ENCODE measurements around the gene C9orf57. TPM values are rescaled to one million over a fixed set of nuclear protein-coding genes. Genes with fewer than 3 reads are reported as not detected.
"Not testable (repeated sequence)": the region's sequence is repeated elsewhere in the genome, so short reads cannot be mapped to it uniquely, and the experiment has no call there.

Gene C9orf57, protein sequence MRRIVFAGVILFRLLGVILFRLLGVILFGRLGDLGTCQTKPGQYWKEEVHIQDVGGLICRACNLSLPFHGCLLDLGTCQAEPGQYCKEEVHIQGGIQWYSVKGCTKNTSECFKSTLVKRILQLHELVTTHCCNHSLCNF
- total RNA-seq = not detected

GRCh38 chr9:72060513-72060912, at the start of gene C9orf57:
C9orf57 (minus strand) TSS chr9:72060613; CDS start chr9:72059331, 1,282 bp downstream.
- DNase-seq (ENCODE audit: low spot score in 2 of 2) (no peak), ATAC-seq (no peak)
- H3K27ac Mint-ChIP-seq = no peak within 1 kb of the TSS
- no peaks in the 10 kb centered on the region for H3K9me3 Mint-ChIP-seq
- H3K36me3 Mint-ChIP-seq = no peaks in the 10 kb centered on the region

DNA sequence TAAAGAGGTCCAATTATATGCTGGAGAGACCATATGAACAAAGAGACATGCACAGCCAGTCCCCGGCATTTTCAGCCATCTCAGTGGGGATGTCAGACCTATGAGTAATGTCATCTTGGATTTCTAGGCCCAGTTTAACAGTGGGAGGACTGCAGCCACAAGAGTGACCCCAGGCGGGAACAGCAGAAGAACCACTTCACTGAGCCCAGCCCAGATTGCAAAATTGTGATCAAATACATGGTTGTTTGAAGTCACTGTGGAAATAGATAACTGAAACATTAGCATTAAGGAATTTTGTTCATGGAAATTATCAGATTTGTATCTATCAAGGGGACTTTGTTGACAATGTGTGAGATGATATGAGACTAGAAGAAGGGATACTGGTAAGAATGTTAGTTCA, 42.1 kb upstream of the C9orf57 start:
- peaks cover 0 to 4% of the 10 kb centered on the region in 2 donors for H3K9me3 Mint-ChIP-seq
- ATAC-seq (no peak), DNase-seq (ENCODE audit: low spot score in 2 of 2) (no peak)
- no peaks in the 10 kb centered on the region for H3K36me3 Mint-ChIP-seq
- no peak overlapping the region for H3K27ac Mint-ChIP-seq

GRCh38 chr9:72095520-72095919, 35.1 kb upstream of the C9orf57 start:
- H3K27ac Mint-ChIP-seq; H3K9me3 Mint-ChIP-seq; DNase-seq (ENCODE audit: low spot score in 2 of 2); H3K36me3 Mint-ChIP-seq; ATAC-seq: not testable (repeated sequence)

- H3K36me3 Mint-ChIP-seq = no peaks in the 10 kb centered on the region
- no peak overlapping the region for H3K27ac Mint-ChIP-seq
- H3K9me3 Mint-ChIP-seq = peaks cover 0 to 3% of the 10 kb centered on the region in 2 donors
- DNase-seq (ENCODE audit: low spot score in 2 of 2) (no peak), ATAC-seq (no peak)
Measured at GRCh38 chr9:72092820-72093219, 32.4 kb upstream of the C9orf57 start.

- Mint-ChIP-seq H3K9me3 (peaks cover 0 to 3% of the 10 kb centered on the region in 2 donors), H3K36me3 (no peaks in the 10 kb centered on the region), H3K27ac (no peak overlapping the region)
- DNase-seq (ENCODE audit: low spot score in 2 of 2) (no peak), ATAC-seq (no peak)
Measured at GRCh38 chr9:72089451-72090130, 29.2 kb upstream of the C9orf57 start.

DNA sequence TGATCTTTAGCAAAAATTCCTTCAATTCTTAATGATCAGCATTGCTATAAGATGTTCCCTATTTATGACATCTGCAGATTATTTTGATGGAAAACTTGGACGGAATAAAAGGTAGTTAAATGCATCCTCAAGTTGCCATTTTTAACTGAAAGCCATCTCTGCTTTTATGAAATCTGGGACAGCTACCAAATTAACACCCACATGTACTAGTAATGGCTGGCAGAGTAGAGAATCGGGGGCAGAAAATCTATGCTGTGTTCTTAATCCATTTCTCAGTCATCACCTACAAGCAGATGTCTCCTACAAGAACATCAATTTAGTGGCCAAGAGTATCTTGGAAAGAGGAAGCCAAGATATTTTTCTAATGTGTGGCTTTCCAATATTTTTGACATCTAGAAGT, 22.1 kb upstream of the C9orf57 start:
- Mint-ChIP-seq H3K36me3 (no peaks in the 10 kb centered on the region), H3K27ac (no peak overlapping the region), H3K9me3 (no peaks in the 10 kb centered on the region)
- DNase-seq (ENCODE audit: low spot score in 2 of 2) (no peak), ATAC-seq (no peak)

DNA sequence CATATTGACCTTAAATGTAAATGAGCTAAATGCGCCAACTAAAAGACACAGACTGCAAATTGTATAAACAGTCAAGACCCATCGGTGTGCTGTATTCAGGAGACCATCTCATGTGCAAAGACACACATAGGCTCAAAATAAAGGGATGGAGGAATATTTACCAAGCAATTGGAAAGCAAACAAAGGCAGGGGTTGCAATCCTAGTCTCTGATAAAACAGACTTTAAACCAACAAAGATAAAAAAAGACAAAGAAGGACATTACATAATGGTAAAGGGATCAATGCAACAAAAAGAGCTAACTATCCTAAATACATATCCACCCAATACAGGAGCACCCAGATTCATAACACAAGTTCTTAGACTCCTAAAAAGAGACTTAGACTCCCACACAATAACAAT, 14.3 kb upstream of the C9orf57 start:
- DNase-seq (ENCODE audit: low spot score in 2 of 2); H3K9me3 Mint-ChIP-seq; ATAC-seq; H3K27ac Mint-ChIP-seq; H3K36me3 Mint-ChIP-seq: not testable (repeated sequence)

DNA sequence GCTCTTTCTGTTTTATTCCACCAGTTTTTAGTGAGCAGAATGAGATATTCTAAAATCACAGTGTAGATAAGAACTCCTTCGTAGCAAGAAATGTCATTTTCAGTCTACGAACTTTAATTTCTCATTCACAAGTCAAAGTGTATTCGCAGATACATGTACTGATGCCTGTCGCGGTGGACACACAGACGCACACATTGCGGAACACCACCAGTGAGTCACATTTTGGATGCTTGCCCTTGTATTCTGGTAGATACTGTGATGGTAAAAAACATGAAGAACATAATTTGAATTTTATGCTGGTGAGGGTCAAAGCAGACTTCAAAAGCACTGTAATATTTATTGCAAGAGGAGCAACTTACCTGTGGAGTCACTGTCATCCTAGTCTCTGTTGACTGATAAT, 4.7 kb upstream of the C9orf57 start:
- Mint-ChIP-seq H3K9me3 (peaks cover 0 to 2% of the 10 kb centered on the region in 2 donors), H3K36me3 (no peaks in the 10 kb centered on the region), H3K27ac (no peak overlapping the region)
- ATAC-seq = no peak
- no peak for DNase-seq (ENCODE audit: low spot score in 2 of 2)

- Mint-ChIP-seq H3K36me3 (no peaks in the 10 kb centered on the region), H3K27ac (no peak overlapping the region), H3K9me3 (no peaks in the 10 kb centered on the region)
- ATAC-seq (no peak), DNase-seq (ENCODE audit: low spot score in 2 of 2) (no peak)
Measured at GRCh38 chr9:72052122-72052521, 8.3 kb downstream of the C9orf57 start.

DNA sequence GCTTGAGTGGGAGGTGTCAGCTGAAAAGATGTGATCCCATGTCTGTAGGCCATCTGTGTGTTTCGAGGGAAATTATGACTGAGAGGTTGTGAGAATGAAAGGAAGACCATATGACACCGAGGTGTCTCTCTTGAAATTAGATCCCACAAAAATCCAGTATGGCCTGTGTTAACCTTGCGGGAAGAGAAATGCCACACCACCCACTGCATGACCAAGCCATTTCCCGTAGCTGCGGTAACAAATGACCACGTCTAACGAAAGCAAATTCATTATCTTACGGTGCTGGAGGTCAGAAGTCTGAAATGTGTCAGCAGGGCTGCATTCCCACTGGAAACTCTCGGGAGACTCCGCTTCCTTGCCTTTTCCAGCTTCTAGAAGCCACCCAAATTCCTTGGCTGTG, 11.6 kb downstream of the C9orf57 start:
- H3K27ac Mint-ChIP-seq = no peak overlapping the region
- no peak for DNase-seq (ENCODE audit: low spot score in 2 of 2)
- no peaks in the 10 kb centered on the region for H3K36me3 Mint-ChIP-seq
- no peaks in the 10 kb centered on the region for H3K9me3 Mint-ChIP-seq
- ATAC-seq = no peak

- Mint-ChIP-seq H3K9me3 (no peaks in the 10 kb centered on the region), H3K27ac (no peak overlapping the region), H3K36me3 (no peaks in the 10 kb centered on the region)
- no peak for DNase-seq (ENCODE audit: low spot score in 2 of 2)
- no peak for ATAC-seq
Measured at GRCh38 chr9:72046630-72047456, 13.6 kb downstream of the C9orf57 start.

GRCh38 chr9:72044095-72044494, 16.3 kb downstream of the C9orf57 start:
- Mint-ChIP-seq H3K36me3 (no peaks in the 10 kb centered on the region), H3K9me3 (no peaks in the 10 kb centered on the region)
- no peak for DNase-seq (ENCODE audit: low spot score in 2 of 2)

DNA sequence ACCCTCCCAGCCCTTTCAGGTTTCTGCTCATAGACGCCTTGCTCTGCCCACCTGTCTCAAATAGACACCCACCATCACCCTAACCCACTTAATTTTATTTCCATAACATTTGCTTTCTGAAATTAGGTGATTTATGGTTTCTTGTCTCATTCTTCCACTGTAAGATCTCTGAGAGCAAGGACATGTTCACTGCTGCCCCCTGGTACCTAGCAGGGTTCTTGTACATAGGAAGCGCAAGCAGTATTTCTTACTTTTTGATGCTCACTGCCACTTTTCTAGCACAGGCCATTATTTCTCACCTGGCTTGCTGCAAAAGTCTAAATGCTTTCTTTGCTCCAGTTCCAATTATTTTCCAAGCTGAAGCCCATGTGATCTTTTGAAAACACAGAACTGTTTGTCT, 16.8 kb downstream of the C9orf57 start:
- no peak for DNase-seq (ENCODE audit: low spot score in 2 of 2)
- Mint-ChIP-seq H3K27ac (no peak overlapping the region), H3K9me3 (no peaks in the 10 kb centered on the region), H3K36me3 (no peaks in the 10 kb centered on the region)
- ATAC-seq = no peak

More at GRCh38 chr9:72044095-72044494, 16.3 kb downstream of the C9orf57 start:
- no peak for ATAC-seq
- no peak overlapping the region for H3K27ac Mint-ChIP-seq

DNA sequence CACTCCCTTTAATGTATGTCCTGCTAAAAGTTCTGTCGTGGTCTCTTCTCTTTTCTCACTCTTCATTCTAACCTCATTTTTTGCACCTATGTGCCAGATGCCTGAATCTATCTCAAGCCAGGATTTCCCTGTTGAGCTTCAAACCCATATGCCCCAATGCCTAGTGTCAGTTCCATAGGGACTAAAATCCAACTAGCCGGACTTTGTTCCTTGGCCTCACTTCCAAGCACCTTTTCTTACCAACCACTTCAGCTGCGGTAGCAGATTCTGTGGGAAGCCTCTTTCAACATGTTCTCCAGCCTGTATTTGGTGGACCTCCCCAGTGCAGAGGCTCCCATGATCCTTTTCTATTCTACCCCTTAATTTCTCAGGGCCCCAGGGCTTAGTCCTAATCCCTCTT, 17.5 kb downstream of the C9orf57 start:
- no peak for ATAC-seq
- no peaks in the 10 kb centered on the region for H3K36me3 Mint-ChIP-seq
- H3K9me3 Mint-ChIP-seq = no peaks in the 10 kb centered on the region
- DNase-seq (ENCODE audit: low spot score in 2 of 2) = no peak
- no peak overlapping the region for H3K27ac Mint-ChIP-seq

DNA sequence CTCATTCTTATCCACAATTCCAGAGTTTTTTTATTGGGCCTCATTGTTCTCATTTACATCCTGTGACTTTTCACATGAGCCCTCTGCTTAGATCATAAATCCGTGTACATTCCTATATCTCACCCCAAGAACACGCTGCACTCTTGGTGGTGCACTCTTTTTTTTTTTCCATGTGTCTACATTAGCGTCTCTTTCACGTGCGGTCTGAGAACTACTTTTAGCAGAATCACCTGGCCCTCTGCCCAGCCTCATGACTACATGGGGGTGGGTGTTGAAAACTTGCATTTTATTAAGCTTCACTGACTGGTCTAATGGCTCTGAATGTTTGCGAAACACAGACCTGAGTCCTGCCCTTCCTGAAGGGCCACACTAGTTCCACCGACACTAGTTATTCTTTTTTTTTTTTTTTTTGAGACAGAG, 18.6 kb downstream of the C9orf57 start:
- no peaks in the 10 kb centered on the region for H3K36me3 Mint-ChIP-seq
- no peaks in the 10 kb centered on the region for H3K9me3 Mint-ChIP-seq
- no peak overlapping the region for H3K27ac Mint-ChIP-seq
- ATAC-seq (no peak), DNase-seq (ENCODE audit: low spot score in 2 of 2) (no peak)

DNA sequence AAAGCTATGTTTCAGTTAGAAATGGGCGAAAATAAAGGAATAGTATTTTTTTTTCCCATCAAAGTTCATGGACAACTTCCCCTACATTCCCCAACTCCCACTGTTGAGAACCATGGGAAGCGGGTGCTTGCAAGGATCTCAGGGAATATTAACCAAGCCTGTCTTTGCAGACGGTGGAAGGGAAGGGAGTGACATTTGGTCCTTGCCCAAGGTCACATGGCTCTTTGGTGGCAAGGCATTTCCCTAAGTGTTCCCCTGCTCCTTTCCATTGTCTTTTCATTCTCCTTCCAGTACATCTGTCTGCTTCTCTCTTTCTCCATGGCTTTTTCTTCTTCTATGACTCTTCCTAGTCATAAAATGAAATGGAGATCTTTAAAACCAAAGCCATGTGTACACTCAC, 19.0 kb downstream of the C9orf57 start:
- no peak for DNase-seq (ENCODE audit: low spot score in 2 of 2)
- H3K9me3 Mint-ChIP-seq = no peaks in the 10 kb centered on the region
- H3K36me3 Mint-ChIP-seq = no peaks in the 10 kb centered on the region
- H3K27ac Mint-ChIP-seq = no peak overlapping the region
- no peak for ATAC-seq

- ATAC-seq = peak in 1 of 2 donors; percentile 62
- Mint-ChIP-seq H3K9me3 (no peaks in the 10 kb centered on the region), H3K27ac (no peak overlapping the region), H3K36me3 (no peaks in the 10 kb centered on the region)
- no peak for DNase-seq (ENCODE audit: low spot score in 2 of 2)
Measured at GRCh38 chr9:72039532-72039931, 20.9 kb downstream of the C9orf57 start.

Data from activated naive CD4-positive, alpha-beta T cell treated with anti-CD3 and anti-CD28 coated beads, Interleukin-2, amount 50 U/mL, for 72 hours (primary cell).